ENCODE measurements around the gene CARS1. TPM values are rescaled to one million over a fixed set of nuclear protein-coding genes. Genes with fewer than 3 reads are reported as not detected.

CARS1 gene
- total and polyA plus RNA-seq, 9 of the 15 experiments (the other 6 are each of a cell fraction or from before 2014, with no cell fraction given) = 14.4 to 106 (median 73.6) TPM

- intact Hi-C loops (cut with micrococcal nuclease) = no loop called here
- ChIA-PET CTCF (ENCODE audit: low intra/inter-chr PET ratio) (no interaction called here), POLR2A (interaction anchor here (0.6 kb wide), 1 partner anchor 91 kb away, joined by 3 read pairs; no protein-coding TSS in a partner anchor)
- 74% methylated on average over 21 of the region's 23 CpGs for WGBS (ENCODE audit: insufficient coverage, low coverage, missing lambda C conversion rate)
- no peaks in the 10 kb centered on the region; the same call in 1 of the 2 replicates for H4K20me1 ChIP-seq (replicated peaks; ENCODE audit: control insufficient read depth, insufficient read depth, low read length)
- H3K4me2 ChIP-seq (ENCODE audit: insufficient read depth, low read length) = no peak overlapping the region
- no peak overlapping the region for H2AFZ ChIP-seq (ENCODE audit: low read depth, low read length)
- no peak for DNase-seq (ENCODE audit: extremely low read depth in 1 of 4, low spot score in 3 of 4)
- no peaks in the 10 kb centered on the region for H3K79me2 ChIP-seq (ENCODE audit: control insufficient read depth, insufficient read depth, low read length)
- H3K9ac ChIP-seq (ENCODE audit: insufficient read depth in 1 of 2, low read depth in 2 of 2, low read length in 2 of 2) = 0 out of 4 replicates have a peak overlapping the region, but pooled peaks of 1 of the 2 experiments have one; percentile 42
- H3K36me3 ChIP-seq (ENCODE audit: control insufficient read depth, insufficient read depth, low read length) = no peaks in the 10 kb centered on the region
- H3K9me3 ChIP-seq (replicated peaks; ENCODE audit: control insufficient read depth, insufficient read depth, low read depth, low read length) = no peaks in the 10 kb centered on the region
- no peak overlapping the region for H3K4me3 ChIP-seq
- in situ Hi-C loops (cut with MboI) = no loop called here
- no peak overlapping the region for H3K27ac ChIP-seq (ENCODE audit: extremely low read depth, low read depth, low read length)
- BruUV-seq (replicated peaks) = no TSS peak
- peaks cover under 1 to 20% of the 10 kb centered on the region in 2 experiments; a peak in 4 of 5 replicates for H3K4me1 ChIP-seq (replicated peaks in 1 of 2; ENCODE audit: control insufficient read depth in 2 of 2, insufficient read depth in 2 of 2, low read length in 2 of 2)
- H3K9me1 ChIP-seq (ENCODE audit: control insufficient read depth, insufficient read depth, low read length) = no peaks in the 10 kb centered on the region
- ATAC-seq = no peak
- FAIRE-seq = no peak
- H3K27me3 ChIP-seq (ENCODE audit: control insufficient read depth in 2 of 2, insufficient read depth in 2 of 2, low read length in 2 of 2) = no peaks in the 10 kb centered on the region
- TF ChIP-seq RNF219 (CRISPR knock-in tag; IDR thresholded peaks at IDR 0.05) = no peak
- TF ChIP-seq BRD4 (IDR thresholded peaks at IDR 0.05) = no peak
- TF ChIP-seq, protein P1, sequence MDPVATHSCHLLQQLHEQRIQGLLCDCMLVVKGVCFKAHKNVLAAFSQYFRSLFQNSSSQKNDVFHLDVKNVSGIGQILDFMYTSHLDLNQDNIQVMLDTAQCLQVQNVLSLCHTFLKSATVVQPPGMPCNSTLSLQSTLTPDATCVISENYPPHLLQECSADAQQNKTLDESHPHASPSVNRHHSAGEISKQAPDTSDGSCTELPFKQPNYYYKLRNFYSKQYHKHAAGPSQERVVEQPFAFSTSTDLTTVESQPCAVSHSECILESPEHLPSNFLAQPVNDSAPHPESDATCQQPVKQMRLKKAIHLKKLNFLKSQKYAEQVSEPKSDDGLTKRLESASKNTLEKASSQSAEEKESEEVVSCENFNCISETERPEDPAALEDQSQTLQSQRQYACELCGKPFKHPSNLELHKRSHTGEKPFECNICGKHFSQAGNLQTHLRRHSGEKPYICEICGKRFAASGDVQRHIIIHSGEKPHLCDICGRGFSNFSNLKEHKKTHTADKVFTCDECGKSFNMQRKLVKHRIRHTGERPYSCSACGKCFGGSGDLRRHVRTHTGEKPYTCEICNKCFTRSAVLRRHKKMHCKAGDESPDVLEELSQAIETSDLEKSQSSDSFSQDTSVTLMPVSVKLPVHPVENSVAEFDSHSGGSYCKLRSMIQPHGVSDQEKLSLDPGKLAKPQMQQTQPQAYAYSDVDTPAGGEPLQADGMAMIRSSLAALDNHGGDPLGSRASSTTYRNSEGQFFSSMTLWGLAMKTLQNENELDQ (CRISPR knock-in tag; IDR thresholded peaks at IDR 0.05; ENCODE audit: borderline replicate concordance) = no peak
- TF ChIP-seq GATA2 (CRISPR knock-in tag; IDR thresholded peaks at IDR 0.05) = no peak
- TF ChIP-seq MLX (CRISPR knock-in tag; conservative IDR thresholded peaks at IDR 0.05) = no peak
- TF ChIP-seq TAL1 (IDR thresholded peaks at IDR 0.05) = no peak
- no peak for TF ChIP-seq SRF (CRISPR knock-in tag; IDR thresholded peaks at IDR 0.05)
- TF ChIP-seq SRSF7 (optimal IDR thresholded peaks at IDR 0.05; ENCODE audit: low read depth, low read length) = no peak
- no peak for TF ChIP-seq TEAD2 (tag; IDR thresholded peaks at IDR 0.05)
- no peak for TF ChIP-seq SIN3A (IDR thresholded peaks at IDR 0.05; ENCODE audit: borderline replicate concordance in 2 of 2, control insufficient read depth in 1 of 2, low read depth in 2 of 2, low read length in 2 of 2)
- TF ChIP-seq CBFA2T3 (IDR thresholded peaks at IDR 0.05) = no peak
- TF ChIP-seq NCOR1 (IDR thresholded peaks at IDR 0.05) = no peak
- TF ChIP-seq BRF1 (IDR thresholded peaks at IDR 0.05; ENCODE audit: borderline replicate concordance, extremely low read depth, insufficient read length) = no peak
- TF ChIP-seq ZZZ3 (IDR thresholded peaks at IDR 0.05) = no peak
Measured at GRCh38 chr11:3104961-3105790, 48.0 kb upstream of the CARS1 start.
